Measurements from ENCODE around the gene PLEKHB2.

DNA sequence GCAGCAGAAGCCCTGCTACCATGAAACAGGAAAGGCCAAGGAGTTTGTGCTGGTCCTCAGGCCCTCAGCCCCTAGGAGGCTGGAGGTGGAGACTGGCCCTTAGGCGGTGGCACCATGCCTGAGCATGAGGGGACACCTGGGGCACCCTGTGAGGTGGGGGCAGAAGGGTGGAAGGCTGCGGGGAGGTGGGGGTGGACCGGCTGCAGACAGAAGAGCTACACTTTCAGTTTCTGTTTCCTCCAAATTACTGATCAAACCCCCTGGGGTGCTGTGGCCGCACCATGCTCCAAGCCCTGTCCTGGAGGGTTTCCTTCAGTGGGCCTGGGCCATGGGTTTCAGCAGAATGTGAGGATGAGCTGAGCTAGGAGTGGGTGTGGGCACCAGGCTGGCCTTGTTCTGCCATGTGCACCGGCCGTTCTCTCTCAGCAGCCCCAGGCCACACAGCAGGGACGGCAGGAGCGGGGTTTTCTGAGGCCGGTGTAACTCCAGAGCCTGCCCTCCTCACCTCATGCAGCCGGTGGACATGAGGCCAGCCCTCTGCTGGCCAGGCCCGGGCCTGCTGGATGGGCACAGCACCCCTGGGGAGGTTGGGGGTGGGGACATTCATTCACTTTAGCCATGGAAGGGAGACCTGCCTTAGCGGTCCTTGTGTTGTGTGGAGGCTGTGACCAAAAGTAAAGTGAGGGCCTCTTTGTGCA lies 51.5 kb downstream of the PLEKHB2 start:
- no peak for TF ChIP-seq ZNF423 (CRISPR knock-in tag; IDR thresholded peaks at IDR 0.05)
- TF ChIP-seq ZBTB21 (CRISPR knock-in tag; IDR thresholded peaks at IDR 0.05; ENCODE audit: borderline replicate concordance), result no peak
